Smooth muscle cell (in vitro differentiated cells): Measurements from ENCODE around the gene MST1. TPM values are rescaled to one million over a fixed set of nuclear protein-coding genes. Genes with fewer than 3 reads are reported as not detected.
"Not testable (repeated sequence)": the region's sequence is repeated elsewhere in the genome, so short reads cannot be mapped to it uniquely, and the experiment has no call there.

ENCODE experiments used
- DNase-seq: peaks from one replicate; lab custom pipeline; 2025; ENCODE audit not compliant: unreplicated experiment; lab: John Stamatoyannopoulos, UW
- H2AFZ ChIP-seq: fragments of 200-600 bp; sonication (generic); 2 replicates; pipeline ENCODE4 v1.6.0; 2016; ENCODE audit warnings: antibody characterized with exemption, low read depth, mild to moderate bottlenecking
- H3F3A ChIP-seq: fragments of 200-600 bp; sonication (generic); 2 replicates; pipeline ENCODE4 v1.6.0; 2017; ENCODE audit warnings: antibody characterized with exemption, low read depth
- H3K27ac ChIP-seq: fragments of 200-600 bp; sonication (generic); 2 replicates; pipeline ENCODE4 v1.5.1; 2016; ENCODE audit warnings: low read depth, mild to moderate bottlenecking
- H3K27me3 ChIP-seq: fragments of 200-600 bp; sonication (generic); 2 replicates; pipeline ENCODE4 v1.6.1; 2016; ENCODE audit warnings: low read depth, mild to moderate bottlenecking
- H3K36me3 ChIP-seq: fragments of 200-600 bp; sonication (generic); 2 replicates; pipeline ENCODE4 v1.5.1; 2016; ENCODE audit warnings: low read depth
- H3K4me1 ChIP-seq: fragments of 200-600 bp; sonication (generic); 2 replicates; pipeline ENCODE4 v1.5.1; 2016; ENCODE audit warnings: low read depth
- H3K4me2 ChIP-seq: fragments of 200-600 bp; sonication (generic); 2 replicates; pipeline ENCODE4 v1.6.0; 2016; ENCODE audit warnings: mild to moderate bottlenecking
- H3K4me3 ChIP-seq: fragments of 200-600 bp; sonication (generic); 2 replicates; pipeline ENCODE4 v1.5.1; 2016; ENCODE audit warnings: mild to moderate bottlenecking
- H3K79me2 ChIP-seq: fragments of 200-600 bp; sonication (generic); 2 replicates; pipeline ENCODE4 v1.6.0; 2016; ENCODE audit warnings: low read depth, mild to moderate bottlenecking
- H3K9ac ChIP-seq: fragments of 200-600 bp; sonication (generic); 2 replicates; pipeline ENCODE4 v1.6.0; 2016; ENCODE audit warnings: low read depth
- H3K9me3 ChIP-seq: fragments of 200-600 bp; sonication (generic); replicated peaks from 2 replicates; pipeline ENCODE4 v1.5.1; 2016; ENCODE audit warnings: low read depth
- H4K20me1 ChIP-seq: fragments of 200-600 bp; sonication (generic); 2 replicates; pipeline ENCODE4 v1.6.0; 2016; ENCODE audit warnings: low read depth
- WGBS: methylation state at CpG from one replicate; pipeline ENCODE4 v1.1.7; 2016; ENCODE audit warnings: low lambda C conversion rate; 5-methylcytosine and 5-hydroxymethylcytosine counted together
- polyA plus RNA-seq: library from polyadenylated mRNA; unstranded; fragments of >200 nt; fragmentation: Nextera tagmentation; extraction: Ambion mirVana; gene quantifications from 2 replicates; pipeline ENCODE4 v1.2.1, GENCODE V29; 2016
- total RNA-seq: library from RNA; depleted of rRNA; stranded (reverse); fragments of >200 nt; gene quantifications from 2 replicates; pipeline ENCODE4 v1.2.3, GENCODE V29; 2014

The MST1 gene
- total and polyA plus RNA-seq, 2 experiments from 2014 or later = 18.7 to 22.9 TPM

DNA sequence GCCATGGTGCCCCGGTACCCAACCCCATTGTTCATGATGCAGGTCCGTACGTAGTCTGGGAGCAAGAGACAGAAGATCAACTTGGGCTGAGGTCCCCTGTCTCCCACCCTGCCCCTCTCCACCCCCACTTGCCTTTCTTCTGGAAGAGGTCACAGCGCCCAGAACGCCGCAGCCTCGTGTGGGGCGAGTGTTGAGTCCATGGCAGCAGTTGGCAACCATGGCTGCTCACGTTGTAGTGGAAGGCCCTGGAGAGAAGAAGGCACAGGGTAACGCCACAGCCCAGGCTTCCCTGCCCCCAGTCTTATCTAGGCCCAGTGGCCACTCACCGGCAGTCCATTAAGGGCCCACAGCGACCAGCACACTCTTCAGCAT, 1.9 kb downstream of the MST1 start:
- not testable (repeated sequence) for DNase-seq, H3K27ac ChIP-seq, H3K27me3 ChIP-seq, H3K9ac ChIP-seq, H3K9me3 ChIP-seq, H3F3A ChIP-seq, H2AFZ ChIP-seq, H4K20me1 ChIP-seq, H3K4me1 ChIP-seq, H3K36me3 ChIP-seq
- Histone ChIP-seq H3K4me2 (peak overlapping the region; percentile 82), H3K79me2 (peaks cover 21% of the 10 kb centered on the region), H3K4me3 (peak overlapping the region; percentile 51)
- WGBS = 94% methylated on average over 11 of the region's 12 CpGs

DNA sequence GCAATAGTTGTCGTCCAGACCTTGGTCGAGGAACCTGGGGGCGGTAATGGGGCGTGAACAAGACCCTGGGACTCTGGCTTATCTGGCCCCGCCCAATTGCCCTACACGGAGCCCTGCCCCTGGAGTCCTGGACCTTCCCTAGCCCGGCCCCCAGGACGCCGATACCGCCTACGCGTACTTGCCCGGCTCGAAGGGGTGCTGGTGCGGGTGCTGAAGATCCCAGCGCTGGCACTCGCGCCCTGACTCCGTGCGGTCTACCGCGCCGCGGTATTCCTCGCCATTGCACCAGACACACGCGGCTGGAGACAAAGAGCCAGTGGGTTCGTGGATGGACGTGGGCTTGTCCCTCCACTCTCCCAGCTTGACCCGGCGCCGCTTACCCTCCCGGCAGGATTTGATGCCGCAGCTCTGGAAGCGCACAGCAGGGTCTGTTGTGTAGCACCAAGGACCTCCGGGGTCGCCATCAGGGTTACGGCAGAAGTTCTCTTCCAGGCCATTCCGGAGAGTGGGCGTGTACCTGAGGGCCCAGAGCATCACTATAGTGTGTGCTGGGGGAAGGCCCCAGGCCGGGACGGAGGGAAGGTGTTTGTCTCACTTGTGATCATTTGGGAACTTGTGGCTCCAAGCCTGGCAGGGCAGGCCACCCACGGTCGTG, 2.4 kb downstream of the MST1 start:
- not testable (repeated sequence) for H3K4me1 ChIP-seq, H3K27ac ChIP-seq, H3K36me3 ChIP-seq, H3F3A ChIP-seq, H4K20me1 ChIP-seq, H2AFZ ChIP-seq, DNase-seq, H3K9me3 ChIP-seq, H3K9ac ChIP-seq, H3K27me3 ChIP-seq
- Histone ChIP-seq H3K4me3 (peak overlapping the region; percentile 51), H3K79me2 (peaks cover 16% of the 10 kb centered on the region), H3K4me2 (peak overlapping the region; percentile 82)
- 10% methylated on average over 43 of the region's 44 CpGs for WGBS

DNA sequence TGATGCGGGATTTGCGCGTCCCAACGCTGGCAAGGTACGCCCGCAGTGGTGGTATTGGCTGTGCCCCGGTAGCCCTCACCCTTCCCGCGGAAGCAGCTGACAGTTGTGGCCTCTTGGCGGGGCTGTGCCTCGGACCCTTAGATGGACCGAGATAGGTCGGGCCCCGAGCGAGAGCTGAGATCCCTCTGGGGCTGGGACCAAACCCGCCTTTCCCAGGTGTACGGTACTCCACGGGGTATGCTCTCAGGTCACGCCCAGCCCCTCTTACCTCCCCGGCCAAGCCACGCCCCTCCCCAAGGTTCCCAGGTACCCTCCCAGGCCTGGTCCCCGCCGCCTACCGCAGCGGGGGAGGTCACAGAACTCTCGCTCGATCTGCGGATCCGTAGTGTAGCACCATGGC, 2.9 kb downstream of the MST1 start:
- not testable (repeated sequence) for H3K9ac ChIP-seq, H3K9me3 ChIP-seq, DNase-seq, H2AFZ ChIP-seq, H3K27me3 ChIP-seq, H3K27ac ChIP-seq, H3F3A ChIP-seq, H3K4me1 ChIP-seq, H3K36me3 ChIP-seq, H4K20me1 ChIP-seq
- under 1% methylated on average over 27 of the region's 29 CpGs for WGBS
- Histone ChIP-seq H3K4me3 (peak overlapping the region; percentile 51), H3K79me2 (peaks cover 13% of the 10 kb centered on the region), H3K4me2 (peak overlapping the region; percentile 82)

DNA sequence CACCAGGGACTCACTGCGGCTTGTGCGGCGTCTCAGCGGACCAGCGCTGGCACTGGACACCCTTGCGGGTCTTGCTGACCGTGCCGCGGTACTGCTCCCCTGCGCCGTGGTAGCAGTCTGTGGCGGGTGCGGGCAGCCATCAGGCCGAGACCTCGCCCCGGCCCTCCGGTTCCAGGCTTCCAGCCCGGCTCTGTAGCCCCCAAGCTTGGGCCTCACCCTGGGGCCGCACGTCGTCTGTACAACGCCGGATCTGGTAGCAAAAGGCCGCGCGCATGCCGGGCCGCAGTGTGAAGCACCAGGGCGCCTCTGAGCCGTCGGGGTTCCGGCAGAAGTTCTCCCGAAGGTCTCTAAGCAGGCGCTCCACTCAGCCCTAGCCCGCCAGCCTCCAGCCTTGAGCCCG, 3.4 kb downstream of the MST1 start:
- peak overlapping the region; percentile 82 for H3K4me2 ChIP-seq
- not testable (repeated sequence) for DNase-seq

DNA sequence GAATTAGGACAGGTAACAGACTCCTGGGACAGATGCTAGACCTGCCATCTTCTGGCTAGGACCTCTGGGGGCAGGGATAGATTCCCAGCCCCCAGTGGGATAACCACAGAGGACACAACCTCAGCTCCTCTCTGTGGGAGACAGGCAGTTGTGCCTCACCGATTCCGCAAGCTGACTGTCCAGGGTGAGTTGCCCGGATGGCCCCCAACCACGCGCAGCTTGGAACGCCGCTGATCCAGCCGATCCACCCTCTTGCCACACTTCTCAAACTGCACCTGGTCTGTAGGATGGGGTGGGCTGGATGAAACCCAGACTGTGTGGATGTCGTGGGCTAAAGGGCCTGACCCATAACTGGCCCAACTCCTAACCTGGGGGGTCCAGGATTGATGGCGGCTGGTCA, 4.2 kb downstream of the MST1 start:
- DNase-seq, H3K27me3 ChIP-seq, H3K9me3 ChIP-seq, H3K36me3 ChIP-seq, H3K4me1 ChIP-seq, H4K20me1 ChIP-seq, H3K4me3 ChIP-seq, H3K79me2 ChIP-seq, H3K4me2 ChIP-seq, H3K9ac ChIP-seq, H2AFZ ChIP-seq, H3F3A ChIP-seq, H3K27ac ChIP-seq: not testable (repeated sequence)
- 100% methylated on average over 10 of the region's 10 CpGs for WGBS

More for the DNA sequence above, 3.4 kb downstream of the MST1 start:
- not testable (repeated sequence) for H3K9me3 ChIP-seq, H3K27ac ChIP-seq, H3K9ac ChIP-seq, H3F3A ChIP-seq, H3K27me3 ChIP-seq, H3K36me3 ChIP-seq, H2AFZ ChIP-seq, H3K4me1 ChIP-seq, H4K20me1 ChIP-seq
- Histone ChIP-seq H3K4me3 (peak overlapping the region; percentile 51), H3K79me2 (peaks cover 11% of the 10 kb centered on the region)
- 26% methylated on average over 31 of the region's 36 CpGs for WGBS

DNA sequence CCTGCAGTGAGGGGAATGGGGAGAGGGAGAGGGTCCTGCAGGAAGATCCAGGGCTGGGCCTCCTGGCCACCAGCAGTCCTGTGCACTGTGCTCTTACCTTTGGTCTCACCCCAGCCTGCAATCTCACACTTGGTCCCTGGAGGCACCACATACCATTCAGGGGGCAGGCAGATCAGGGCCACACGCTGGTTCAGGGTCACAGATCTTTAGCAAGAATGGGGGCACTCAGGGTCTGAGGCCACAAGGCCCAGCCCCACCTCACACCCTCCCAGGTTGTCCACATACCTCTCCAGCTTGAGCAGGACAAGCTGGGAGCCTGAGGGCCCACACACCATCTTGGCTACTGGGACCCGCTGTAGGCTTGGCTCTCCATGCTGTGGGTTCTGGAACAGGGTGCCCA, 4.8 kb downstream of the MST1 start:
- H3F3A ChIP-seq, H2AFZ ChIP-seq, H4K20me1 ChIP-seq, H3K9ac ChIP-seq, H3K79me2 ChIP-seq, H3K27me3 ChIP-seq, H3K4me2 ChIP-seq, H3K4me3 ChIP-seq, H3K27ac ChIP-seq, DNase-seq, H3K4me1 ChIP-seq, H3K36me3 ChIP-seq, H3K9me3 ChIP-seq: not testable (repeated sequence)
- WGBS = 94% methylated on average over 2 of the region's 2 CpGs
